ENCODE results near the gene GLUL.

Gene GLUL

DNA sequence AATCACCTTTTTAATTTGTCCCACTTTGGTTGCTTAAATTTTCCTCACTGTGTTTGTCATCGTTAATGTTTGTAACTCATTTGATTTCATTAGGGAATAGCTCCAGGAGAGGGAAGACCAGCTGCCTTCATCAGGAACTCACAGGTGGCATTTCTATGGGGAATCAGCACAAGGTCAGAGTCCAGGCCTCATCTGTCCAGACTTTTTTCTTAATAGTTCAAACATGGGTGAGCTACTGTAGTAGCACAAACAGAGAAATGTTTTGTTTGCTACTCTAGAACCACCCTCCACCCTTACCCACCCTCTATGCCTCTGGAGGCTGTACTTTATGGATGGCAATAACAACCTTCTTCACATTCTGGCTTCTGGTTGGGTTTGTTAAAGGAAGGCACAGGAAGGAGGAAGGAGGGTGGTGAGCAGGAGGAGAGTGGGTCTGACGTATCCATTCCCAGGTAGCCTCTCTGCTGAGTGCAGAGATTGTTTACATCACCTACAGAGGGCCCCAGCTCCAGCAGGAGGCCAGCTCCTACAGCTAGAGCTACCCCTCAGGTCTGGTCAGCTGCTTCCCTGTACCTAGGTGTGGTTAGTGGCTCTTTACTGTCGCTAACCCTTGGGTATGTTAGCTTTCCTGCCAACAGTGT lies 17.0 kb upstream of the GLUL start:
- POLR2A ChIA-PET = no interaction called here
- no peak for DNase-seq (ENCODE audit: extremely low spot score)
- CTCF ChIA-PET = interaction anchor here (0.9 to 5.0 kb wide), 9 partner anchors 9 to 375 kb away, joined by 3 to 38 read pairs (median 3); no protein-coding TSS in a partner anchor
- TF ChIP-seq, protein P1, sequence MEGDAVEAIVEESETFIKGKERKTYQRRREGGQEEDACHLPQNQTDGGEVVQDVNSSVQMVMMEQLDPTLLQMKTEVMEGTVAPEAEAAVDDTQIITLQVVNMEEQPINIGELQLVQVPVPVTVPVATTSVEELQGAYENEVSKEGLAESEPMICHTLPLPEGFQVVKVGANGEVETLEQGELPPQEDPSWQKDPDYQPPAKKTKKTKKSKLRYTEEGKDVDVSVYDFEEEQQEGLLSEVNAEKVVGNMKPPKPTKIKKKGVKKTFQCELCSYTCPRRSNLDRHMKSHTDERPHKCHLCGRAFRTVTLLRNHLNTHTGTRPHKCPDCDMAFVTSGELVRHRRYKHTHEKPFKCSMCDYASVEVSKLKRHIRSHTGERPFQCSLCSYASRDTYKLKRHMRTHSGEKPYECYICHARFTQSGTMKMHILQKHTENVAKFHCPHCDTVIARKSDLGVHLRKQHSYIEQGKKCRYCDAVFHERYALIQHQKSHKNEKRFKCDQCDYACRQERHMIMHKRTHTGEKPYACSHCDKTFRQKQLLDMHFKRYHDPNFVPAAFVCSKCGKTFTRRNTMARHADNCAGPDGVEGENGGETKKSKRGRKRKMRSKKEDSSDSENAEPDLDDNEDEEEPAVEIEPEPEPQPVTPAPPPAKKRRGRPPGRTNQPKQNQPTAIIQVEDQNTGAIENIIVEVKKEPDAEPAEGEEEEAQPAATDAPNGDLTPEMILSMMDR (IDR thresholded peaks at IDR 0.05; ENCODE audit: control extremely low read depth, extremely low read depth, low read depth, missing control alignments) = no peak

DNA sequence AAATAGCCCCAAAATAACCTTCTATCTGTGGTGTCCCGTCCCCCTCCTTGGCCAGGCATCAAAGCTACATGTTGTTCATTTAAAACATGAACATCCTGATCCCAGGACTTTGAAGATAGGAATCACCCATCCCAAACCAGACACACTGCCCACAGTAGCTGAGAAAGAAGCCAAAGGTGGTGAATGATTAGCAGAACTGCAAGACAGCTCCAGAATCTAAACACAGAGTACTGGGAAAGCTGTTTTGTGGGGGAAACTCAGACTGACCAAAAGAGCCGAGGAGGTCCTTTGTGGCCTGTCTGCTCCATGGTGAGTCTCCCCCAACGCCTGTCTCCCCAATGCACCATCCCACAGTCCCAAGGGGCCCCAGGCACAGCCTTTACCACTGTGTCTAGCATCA lies 16.1 kb upstream of the GLUL start:
- POLR2A ChIA-PET = no interaction called here
- TF ChIP-seq, protein P1 (IDR thresholded peaks at IDR 0.05; ENCODE audit: control extremely low read depth, extremely low read depth, low read depth, missing control alignments) = no peak
- CTCF ChIA-PET = interaction anchor here (0.9 to 5.0 kb wide), 9 partner anchors 8 to 376 kb away, joined by 3 to 38 read pairs (median 3); no protein-coding TSS in a partner anchor
- no peak for DNase-seq (ENCODE audit: extremely low spot score)

DNA sequence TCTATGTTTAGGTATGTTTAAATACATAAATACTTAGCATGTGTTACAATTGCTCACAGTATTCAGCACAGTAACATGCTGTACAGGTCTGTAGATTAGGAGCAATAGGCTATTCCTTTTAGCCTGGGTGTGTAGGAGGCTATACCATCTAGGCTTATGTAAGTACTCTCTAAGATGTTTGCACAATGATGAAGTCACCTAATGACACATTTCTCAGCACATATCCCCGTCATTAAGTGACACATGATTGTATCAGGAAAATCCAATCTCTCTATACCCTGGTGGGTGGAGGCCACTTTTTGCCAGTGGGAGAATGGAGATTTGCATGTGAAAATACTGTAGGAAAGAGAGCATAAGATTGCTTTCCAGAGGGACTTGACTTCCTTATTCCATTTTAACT lies 14.4 kb upstream of the GLUL start:
- POLR2A ChIA-PET = no interaction called here
- no peak for DNase-seq (ENCODE audit: extremely low spot score)
- CTCF ChIA-PET = interaction anchor here (1.0 to 3.2 kb wide), 4 partner anchors 10 to 24 kb away, joined by 3 to 17 read pairs (median 4); no protein-coding TSS in a partner anchor
- TF ChIP-seq, protein P1 (IDR thresholded peaks at IDR 0.05; ENCODE audit: control extremely low read depth, extremely low read depth, low read depth, missing control alignments) = no peak

DNA sequence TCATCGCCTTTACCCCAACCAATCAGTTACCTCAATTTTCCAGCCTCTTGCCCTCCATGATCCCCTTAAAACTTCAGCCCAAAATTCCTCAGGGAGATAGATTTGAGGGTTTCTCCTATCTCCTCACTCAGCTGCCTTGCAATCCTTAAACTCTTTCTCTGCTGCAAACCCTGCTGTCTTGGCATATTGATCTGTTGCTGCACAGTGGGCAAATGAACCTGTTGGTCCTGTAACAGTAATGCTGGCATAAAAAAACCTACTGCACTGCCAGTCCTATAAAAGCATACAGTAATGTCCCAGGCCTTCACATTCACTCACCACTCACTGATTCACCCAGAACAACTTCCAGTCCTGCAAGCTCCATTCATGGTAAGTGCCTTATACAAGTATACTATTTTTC lies 14.0 kb upstream of the GLUL start:
- TF ChIP-seq, protein P1 (IDR thresholded peaks at IDR 0.05; ENCODE audit: control extremely low read depth, extremely low read depth, low read depth, missing control alignments) = no peak
- ChIA-PET CTCF (interaction anchor here (1.0 to 1.5 kb wide), 5 partner anchors 9 to 325 kb away, joined by 3 to 12 read pairs (median 3); no protein-coding TSS in a partner anchor), POLR2A (no interaction called here)
- DNase-seq (ENCODE audit: extremely low spot score) = no peak

DNA sequence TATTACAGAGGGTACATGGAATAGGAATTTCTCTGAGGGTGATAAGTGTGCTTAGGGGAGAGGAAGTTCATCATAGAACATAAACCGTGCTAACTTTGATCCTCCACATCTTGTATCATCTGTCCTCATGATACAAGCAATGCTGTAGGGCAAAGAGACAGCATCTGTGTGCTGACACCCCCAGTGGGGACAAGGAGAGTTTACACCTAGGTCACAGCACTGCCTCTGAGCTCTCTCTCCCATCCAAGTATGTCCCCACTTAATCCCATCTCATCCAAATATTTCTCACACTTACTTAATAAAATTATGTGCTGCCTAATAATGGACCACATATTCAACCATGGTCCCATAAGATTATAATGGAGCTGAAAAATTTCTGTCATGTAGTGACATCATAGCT lies 13.2 kb upstream of the GLUL start:
- ChIA-PET CTCF (interaction anchor here (0.6 to 1.5 kb wide), 7 partner anchors 8 to 324 kb away, joined by 3 to 12 read pairs (median 3); partner anchors contain the start of gene GLUL), POLR2A (no interaction called here)
- TF ChIP-seq, protein P1 (IDR thresholded peaks at IDR 0.05; ENCODE audit: control extremely low read depth, extremely low read depth, low read depth, missing control alignments) = no peak
- no peak for DNase-seq (ENCODE audit: extremely low spot score)

DNA sequence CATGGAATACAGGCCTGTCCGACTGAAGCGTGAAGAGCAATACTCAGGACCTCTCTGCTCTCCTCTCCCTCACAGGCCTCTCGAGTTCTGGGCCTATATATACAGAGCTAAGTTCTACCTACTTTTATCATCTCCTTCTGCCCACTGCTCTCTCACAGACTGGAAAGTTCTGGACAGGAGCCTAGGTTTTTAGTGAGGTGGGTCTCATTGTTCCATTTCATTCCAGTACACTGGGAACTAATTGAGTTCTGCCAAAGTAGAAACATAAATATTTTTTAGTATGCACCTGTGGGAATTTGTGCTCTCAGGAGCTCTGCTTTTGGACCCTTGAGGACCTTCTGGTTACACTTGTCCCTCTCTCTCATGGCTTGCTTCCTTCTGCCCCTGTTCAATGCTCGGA lies 9.0 kb upstream of the GLUL start, which contains the start of gene TEDDM1:
TEDDM1 (minus strand) TSS at position 101 of the 400 bp plus-strand sequence. CDS start 182 bp downstream, outside the sequence.
- POLR2A ChIA-PET = interaction anchor here (0.7 to 1.0 kb wide), 2 partner anchors 9 to 10 kb away, joined by 3 to 5 read pairs; partner anchors contain the start of gene GLUL
- TF ChIP-seq, protein P1 (IDR thresholded peaks at IDR 0.05; ENCODE audit: control extremely low read depth, extremely low read depth, low read depth, missing control alignments) = no peak
- no peak for DNase-seq (ENCODE audit: extremely low spot score)
- CTCF ChIA-PET = interaction anchor here (1.1 to 3.6 kb wide), 10 partner anchors 8 to 320 kb away, joined by 3 to 17 read pairs (median 4); no protein-coding TSS in a partner anchor

Data from GM10248 (cell line).